ENCODE measurements around the gene WDR62. TPM values are rescaled to one million over a fixed set of nuclear protein-coding genes. Genes with fewer than 3 reads are reported as not detected.

The WDR62 gene
- total RNA-seq, 1 experiment from 2014 or later = 30.0 TPM

GRCh38 chr19:36144624-36145023 lies 89.9 kb downstream of the WDR62 start:
- Histone ChIP-seq H2AK5ac (ENCODE audit: insufficient read length, low read length) (no peak overlapping the region), H2BK12ac (ENCODE audit: insufficient read length, low read depth, low read length) (no peak overlapping the region), H3K27me3 (ENCODE audit: insufficient read depth, low read length) (no peaks in the 10 kb centered on the region), H3K4me1 (ENCODE audit: insufficient read depth, low read length) (no peaks in the 10 kb centered on the region), H3K79me1 (ENCODE audit: insufficient read depth, low read depth, low read length, poor library complexity, severe bottlenecking) (no peaks in the 10 kb centered on the region), H4K8ac (replicated peaks; ENCODE audit: insufficient read length, low read depth, low read length) (no peak overlapping the region), H3K23me2 (ENCODE audit: insufficient read length, low read depth, low read length, poor library complexity, severe bottlenecking) (peaks cover 4% of the 10 kb centered on the region), H3K27ac (ENCODE audit: insufficient read length, low read depth, low read length) (no peak overlapping the region), H2BK5ac (ENCODE audit: insufficient read length, low read length) (no peak overlapping the region), H2BK15ac (ENCODE audit: low read depth, low read length) (no peak overlapping the region), H3K14ac (ENCODE audit: insufficient read depth, low read length) (no peak overlapping the region), H3K9me3 (ENCODE audit: control insufficient read depth, low read depth, low read length) (no peaks in the 10 kb centered on the region), H2AFZ (ENCODE audit: low read length) (no peak overlapping the region), H3K4ac (ENCODE audit: low read depth, low read length) (no peak overlapping the region), H4K5ac (ENCODE audit: insufficient read length, low read depth, low read length) (no peak overlapping the region), H4K91ac (ENCODE audit: insufficient read length, low read depth, low read length) (no peak overlapping the region), H3K23ac (ENCODE audit: insufficient read length, low read depth, low read length) (no peak overlapping the region), H4K20me1 (ENCODE audit: control insufficient read depth, insufficient read depth, insufficient read length) (no peaks in the 10 kb centered on the region), H3K9ac (ENCODE audit: extremely low read depth, insufficient read length, low read length) (no peak overlapping the region), H2BK20ac (ENCODE audit: low read depth, low read length, poor library complexity, severe bottlenecking) (no peak overlapping the region), H3K18ac (ENCODE audit: insufficient read length, low read depth, low read length) (no peak overlapping the region), H3K56ac (ENCODE audit: insufficient read length, low read depth, low read length) (no peak overlapping the region), H2BK120ac (ENCODE audit: low read depth, low read length, poor library complexity, severe bottlenecking) (no peak overlapping the region), H3T11ph (ENCODE audit: low read length) (no peak overlapping the region), H3K79me2 (ENCODE audit: insufficient read depth, low read length) (no peaks in the 10 kb centered on the region), H3K4me2 (ENCODE audit: insufficient read depth, insufficient read length, low read length) (no peak overlapping the region)
- H3K36me3 Mint-ChIP-seq (ENCODE audit: insufficient read depth in 1 of 3, low read depth in 3 of 3) = peaks cover 51 to 75% (median 71%) of the 10 kb centered on the region in 3 experiments; a peak in 6 of 7 replicates
- H3K4me3 Mint-ChIP-seq = no peak overlapping the region
- H3K4me1 Mint-ChIP-seq = peaks cover 9 to 12% of the 10 kb centered on the region in 2 experiments
- no peaks in the 10 kb centered on the region; the same call in 1 of the 2 replicates for H3K27me3 Mint-ChIP-seq (ENCODE audit: low read depth)
- H3K27ac Mint-ChIP-seq = no peak overlapping the region
- no CpG with 5 or more reads among the region's 6 CpGs for WGBS (ENCODE audit: extremely low coverage, insufficient read length, low lambda C conversion rate)
- no peaks in the 10 kb centered on the region; a peak in 1 of 5 replicates for H3K9me3 Mint-ChIP-seq
- no peak for TF ChIP-seq CTCF (conservative IDR thresholded peaks at IDR 0.05)
- no peak for DNase-seq

Measured in H9 (cell line).